K562 treated with DMSO at 1 percent for 48 hours (cell line): ENCODE data around the gene AGPAT4. TPM values are rescaled to one million over a fixed set of nuclear protein-coding genes. Genes with fewer than 3 reads are reported as not detected.

ENCODE experiments used
- total RNA-seq: library from RNA; unstranded; fragments of 300-600 nt; gene quantifications from 2 replicates; pipeline ENCODE4 v1.2.3, GENCODE V29; 2022; ENCODE audit warnings: low replicate concordance; ENCODE audit errors: extremely low read depth

AGPAT4 gene, protein sequence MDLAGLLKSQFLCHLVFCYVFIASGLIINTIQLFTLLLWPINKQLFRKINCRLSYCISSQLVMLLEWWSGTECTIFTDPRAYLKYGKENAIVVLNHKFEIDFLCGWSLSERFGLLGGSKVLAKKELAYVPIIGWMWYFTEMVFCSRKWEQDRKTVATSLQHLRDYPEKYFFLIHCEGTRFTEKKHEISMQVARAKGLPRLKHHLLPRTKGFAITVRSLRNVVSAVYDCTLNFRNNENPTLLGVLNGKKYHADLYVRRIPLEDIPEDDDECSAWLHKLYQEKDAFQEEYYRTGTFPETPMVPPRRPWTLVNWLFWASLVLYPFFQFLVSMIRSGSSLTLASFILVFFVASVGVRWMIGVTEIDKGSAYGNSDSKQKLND
- total RNA-seq, result not detected in 2 replicates

DNA sequence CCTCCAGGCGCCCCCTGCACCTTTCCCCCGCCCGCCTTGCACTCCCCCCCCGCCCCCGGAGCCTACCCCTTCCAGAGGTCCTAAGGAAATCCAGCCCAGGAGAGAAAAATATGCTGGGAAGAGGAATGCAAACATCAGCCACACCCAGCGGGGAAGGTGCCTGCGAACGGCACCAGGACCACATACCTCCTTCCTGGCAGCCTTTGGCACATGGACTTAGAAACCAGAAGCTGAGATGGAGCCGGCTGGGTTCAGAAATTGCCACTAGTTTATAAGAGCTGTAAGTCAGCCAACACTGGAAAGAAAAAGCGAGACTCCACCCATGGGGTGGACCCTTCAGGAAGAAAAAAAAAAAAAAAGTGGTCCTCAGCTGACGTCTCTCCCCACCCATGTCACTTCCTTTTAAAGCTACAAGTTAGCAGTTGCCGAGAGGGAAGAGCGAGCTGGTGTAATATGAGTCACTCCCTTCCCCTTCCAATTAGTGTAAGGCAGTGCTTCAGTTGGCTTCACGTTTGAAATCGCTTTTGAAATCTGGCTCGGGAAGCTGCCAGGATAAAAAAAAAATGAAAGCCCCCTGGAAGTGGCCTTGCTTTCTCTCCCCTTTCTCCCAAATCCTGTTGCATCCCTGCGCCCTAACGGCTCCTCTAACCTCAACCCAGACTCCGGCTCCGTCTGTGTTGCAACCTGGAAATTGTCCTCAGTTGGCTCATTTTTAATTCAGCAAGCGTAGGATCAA lies at the start of gene AGPAT4:
AGPAT4 (minus strand) TSS at position 310 of the 736 bp plus-strand sequence. CDS start 41,848 bp downstream, outside the sequence.

